Dedifferentiated amniotic fluid mesenchymal stem cell (primary cell): ENCODE results near the gene RNLS.

Experiments used
- DNase-seq: peaks from one replicate; pipeline ENCODE4 v3.0.0-alpha.2; 2016; ENCODE audit errors: extremely low spot score

RNLS gene

GRCh38 chr10:88232983-88233543 is 350.1 kb downstream of the RNLS start:
- DNase-seq, result no peak

DNA sequence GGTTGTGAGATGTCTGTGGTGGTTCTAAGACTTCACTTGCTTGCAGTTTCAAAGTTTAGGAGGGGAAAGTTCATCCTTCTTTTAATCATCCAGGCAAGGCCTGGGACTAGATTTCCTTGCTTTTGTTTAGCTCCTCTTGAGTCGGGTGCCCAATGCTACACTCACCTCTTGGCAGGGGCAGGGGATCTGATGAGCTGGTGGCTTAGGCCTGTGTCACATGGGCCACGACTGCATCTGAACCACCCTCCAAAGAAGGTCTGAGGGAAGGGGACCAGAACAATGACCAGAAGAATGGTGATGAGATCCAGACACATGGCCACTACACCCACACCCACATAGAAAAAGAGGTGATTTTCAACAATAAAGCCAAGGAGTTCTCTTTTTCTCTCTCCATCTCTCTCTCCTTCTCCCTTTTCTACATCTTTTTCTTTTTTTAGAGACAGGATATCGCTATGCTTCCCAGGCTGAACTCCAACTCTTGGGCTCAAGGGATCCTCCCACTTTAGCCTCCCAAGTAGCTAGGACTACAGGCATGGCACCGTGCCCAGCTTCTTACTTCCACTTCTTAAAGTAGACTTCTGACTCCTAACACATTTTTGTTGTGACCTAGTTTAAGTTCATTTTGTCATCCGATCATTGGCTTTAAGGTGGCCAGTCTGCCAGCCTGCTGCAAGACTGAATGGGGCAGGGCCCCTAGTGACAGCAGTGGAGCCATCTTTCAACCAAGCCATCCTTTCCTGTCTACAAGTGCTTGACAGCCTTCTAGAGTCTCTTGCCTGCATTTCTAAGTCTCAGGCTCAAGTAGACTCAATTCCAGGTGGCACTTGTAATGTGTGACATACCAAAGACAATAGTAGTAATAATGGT is 350.9 kb downstream of the RNLS start:
- no peak for DNase-seq

- no peak for DNase-seq
Observed at GRCh38 chr10:88230251-88230650, 352.9 kb downstream of the RNLS start.

GRCh38 chr10:88228130-88228529 is 355.0 kb downstream of the RNLS start:
- DNase-seq, result no peak

GRCh38 chr10:88227342-88228018 is 355.6 kb downstream of the RNLS start:
- DNase-seq, result peak; percentile 47

DNA sequence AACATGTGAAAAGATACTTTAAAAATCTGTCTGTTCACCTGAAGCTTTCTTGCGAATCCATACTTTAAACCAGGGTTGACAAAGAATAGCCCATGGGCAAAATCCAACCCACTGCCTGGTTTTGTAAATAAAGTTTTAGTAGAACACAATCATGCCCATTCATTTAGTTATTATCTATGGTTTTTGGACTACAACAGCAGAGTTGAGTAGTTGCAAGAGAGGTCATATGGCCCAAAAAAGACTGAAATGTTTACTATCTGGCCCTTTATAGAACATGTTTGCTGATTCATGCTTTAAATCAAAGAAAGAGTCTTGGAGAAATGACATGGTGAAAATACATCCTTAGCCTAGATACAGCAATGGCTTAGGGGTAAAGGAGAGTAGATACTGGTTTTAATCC is 356.2 kb downstream of the RNLS start:
- no peak for DNase-seq

DNA sequence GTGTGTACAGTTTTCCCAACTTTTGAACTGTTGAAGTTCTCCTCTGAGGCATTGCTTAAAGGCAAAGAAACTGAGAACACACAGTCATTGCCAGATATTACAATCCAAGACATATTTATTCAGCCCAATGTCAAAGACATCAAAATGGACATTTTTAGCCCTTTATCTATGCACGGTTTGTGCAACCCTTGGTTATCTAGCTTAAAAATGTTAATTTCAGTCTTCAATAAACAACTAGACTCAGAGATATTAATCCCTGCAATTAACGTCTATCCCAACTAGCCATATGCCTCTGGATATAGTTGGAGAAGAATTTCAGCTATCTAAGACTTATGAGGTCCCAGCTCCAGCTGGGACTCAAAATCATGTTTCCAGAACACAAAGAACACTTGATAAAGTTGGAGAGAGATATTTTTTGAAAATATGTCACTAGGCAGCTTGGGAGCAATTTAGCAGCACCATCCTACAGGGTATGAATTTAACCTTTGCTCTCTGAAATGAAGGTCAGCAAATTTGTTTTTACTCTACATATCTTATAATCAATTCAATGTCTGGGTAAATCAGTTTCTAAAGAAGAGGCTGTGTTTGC is 357.0 kb downstream of the RNLS start:
- no peak for DNase-seq
